Measurements from ENCODE around the gene NAA40.

- no peak for TF ChIP-seq RAD21 (IDR thresholded peaks at IDR 0.05; ENCODE audit: low read length)
- TF ChIP-seq CTCF (conservative IDR thresholded peaks at IDR 0.05; ENCODE audit: low read depth, low read length), result no peak
- TF ChIP-seq CHD1 (IDR thresholded peaks at IDR 0.05; ENCODE audit: low read depth, low read length), result no peak
- no peak for TF ChIP-seq RCOR1 (IDR thresholded peaks at IDR 0.05; ENCODE audit: insufficient replicate concordance, low read length)
- TF ChIP-seq MXI1 (IDR thresholded peaks at IDR 0.05; ENCODE audit: borderline replicate concordance, low read depth, low read length), result no peak
- TF ChIP-seq SMC3 (IDR thresholded peaks at IDR 0.05; ENCODE audit: low read depth, low read length), result no peak
- no peak for TF ChIP-seq POLR2A (IDR thresholded peaks at IDR 0.05; ENCODE audit: low read depth, low read length)
- no peak for TF ChIP-seq BHLHE40 (IDR thresholded peaks at IDR 0.05; ENCODE audit: low read depth, low read length)
- TF ChIP-seq MAFK (IDR thresholded peaks at IDR 0.05; ENCODE audit: low read depth, low read length), result no peak
- TF ChIP-seq USF2 (IDR thresholded peaks at IDR 0.05; ENCODE audit: low read depth, low read length), result no peak
- no peak for TF ChIP-seq RFX5 (IDR thresholded peaks at IDR 0.05; ENCODE audit: low read depth, low read length)
- TF ChIP-seq MAZ (IDR thresholded peaks at IDR 0.05; ENCODE audit: borderline replicate concordance, low read depth, low read length), result no peak
- no peak for TF ChIP-seq NFE2L2 (IDR thresholded peaks at IDR 0.05; ENCODE audit: low read depth, low read length)
Observed at GRCh38 chr11:63952570-63952969, 13.8 kb downstream of the NAA40 start.
